Type B pancreatic cell (in vitro differentiated cells): ENCODE measurements around the gene GNAS-AS1. TPM values are rescaled to one million over a fixed set of nuclear protein-coding genes. Genes with fewer than 3 reads are reported as not detected.

Source experiments
- DNase-seq: peaks from one replicate; pipeline ENCODE4 v3.0.0; 2021; ENCODE audit warnings: mixed read lengths; ENCODE audit not compliant: unreplicated experiment; ENCODE audit errors: extremely low spot score
- H3K27ac Mint-ChIP-seq: 2 replicates; pipeline ENCODE4 v1.8.0; 2021; ENCODE audit warnings: mild to moderate bottlenecking, mixed read lengths
- H3K27me3 Mint-ChIP-seq: 2 replicates; pipeline ENCODE4 v1.8.0; 2021; ENCODE audit warnings: mixed read lengths
- H3K36me3 Mint-ChIP-seq: 2 replicates; pipeline ENCODE4 v1.8.0; 2021; ENCODE audit warnings: mixed read lengths
- H3K4me1 Mint-ChIP-seq: one replicate; pipeline ENCODE4 v1.8.0; 2021; ENCODE audit warnings: mixed read lengths; ENCODE audit not compliant: unreplicated experiment
- H3K4me3 Mint-ChIP-seq: 2 replicates; pipeline ENCODE4 v1.8.0; 2021; ENCODE audit warnings: mild to moderate bottlenecking, mixed read lengths
- H3K9me3 Mint-ChIP-seq: 2 replicates; pipeline ENCODE4 v1.8.0; 2021; ENCODE audit warnings: mixed read lengths
- total RNA-seq: library from RNA; stranded (reverse); gene quantifications from 2 replicates; pipeline ENCODE4 v1.2.1, GENCODE V29; 2021; ENCODE audit warnings: low replicate concordance
- TF ChIP-seq, protein P1 (sequence below): fragments of 200-600 bp; sonication (generic); conservative IDR thresholded peaks from 2 replicates; pipeline ENCODE4 v1.5.0; 2021; ENCODE audit warnings: antibody characterized with exemption, mild to moderate bottlenecking

GNAS-AS1 gene
- total RNA-seq, 1 donor from 2014 or later = 6.1 TPM

- TF ChIP-seq, protein P1, sequence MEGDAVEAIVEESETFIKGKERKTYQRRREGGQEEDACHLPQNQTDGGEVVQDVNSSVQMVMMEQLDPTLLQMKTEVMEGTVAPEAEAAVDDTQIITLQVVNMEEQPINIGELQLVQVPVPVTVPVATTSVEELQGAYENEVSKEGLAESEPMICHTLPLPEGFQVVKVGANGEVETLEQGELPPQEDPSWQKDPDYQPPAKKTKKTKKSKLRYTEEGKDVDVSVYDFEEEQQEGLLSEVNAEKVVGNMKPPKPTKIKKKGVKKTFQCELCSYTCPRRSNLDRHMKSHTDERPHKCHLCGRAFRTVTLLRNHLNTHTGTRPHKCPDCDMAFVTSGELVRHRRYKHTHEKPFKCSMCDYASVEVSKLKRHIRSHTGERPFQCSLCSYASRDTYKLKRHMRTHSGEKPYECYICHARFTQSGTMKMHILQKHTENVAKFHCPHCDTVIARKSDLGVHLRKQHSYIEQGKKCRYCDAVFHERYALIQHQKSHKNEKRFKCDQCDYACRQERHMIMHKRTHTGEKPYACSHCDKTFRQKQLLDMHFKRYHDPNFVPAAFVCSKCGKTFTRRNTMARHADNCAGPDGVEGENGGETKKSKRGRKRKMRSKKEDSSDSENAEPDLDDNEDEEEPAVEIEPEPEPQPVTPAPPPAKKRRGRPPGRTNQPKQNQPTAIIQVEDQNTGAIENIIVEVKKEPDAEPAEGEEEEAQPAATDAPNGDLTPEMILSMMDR = no peak
- peak overlapping the region; percentile 6 for H3K27ac Mint-ChIP-seq
Measured at GRCh38 chr20:58877976-58878360, 27.3 kb upstream of the GNAS-AS1 start.

DNA sequence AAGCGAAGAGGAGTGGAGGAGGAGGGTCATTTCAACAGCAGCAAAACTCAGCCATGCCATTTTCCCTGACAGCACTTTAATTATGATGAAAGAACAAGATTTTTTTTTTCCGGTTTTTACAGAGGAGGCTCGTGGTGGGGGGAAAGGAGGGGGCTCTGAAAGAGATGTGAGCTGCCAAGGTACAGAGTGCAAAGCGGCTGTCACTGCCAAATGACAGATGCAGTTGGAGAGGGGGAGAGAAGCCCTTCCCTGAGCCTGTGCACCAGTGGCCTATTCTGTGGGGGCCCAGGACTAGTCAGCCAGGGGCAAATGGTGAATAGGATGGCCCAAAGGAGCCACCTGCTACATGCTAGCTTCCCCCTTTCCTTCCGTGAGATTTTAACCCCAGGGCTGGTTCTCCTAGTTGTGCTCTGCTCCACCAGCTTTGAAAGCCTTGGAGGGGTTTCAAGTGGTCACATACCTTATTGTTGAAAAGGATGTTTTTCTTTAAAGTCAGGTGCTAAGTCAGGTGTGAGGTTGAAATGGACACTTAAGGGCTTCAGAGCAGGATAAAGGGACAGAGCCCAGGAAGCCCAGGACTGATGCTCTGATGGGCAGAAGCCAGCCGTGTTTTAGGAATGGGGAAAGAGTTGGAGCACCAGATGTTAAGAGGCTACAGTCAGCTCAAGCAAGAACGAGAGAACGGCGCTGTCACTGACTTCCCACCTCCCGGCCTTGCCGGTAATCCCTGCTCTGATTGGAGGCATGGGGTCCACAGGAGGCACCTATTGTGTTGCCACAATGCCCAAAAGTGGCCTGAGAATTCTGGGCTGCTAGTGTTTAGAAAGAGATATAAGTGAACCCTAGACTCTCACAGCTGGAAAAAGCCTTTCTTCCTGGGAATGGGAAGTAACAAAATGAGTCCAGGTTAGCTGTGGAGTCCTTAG is 26.6 kb upstream of the GNAS-AS1 start:
- H3K27ac Mint-ChIP-seq = peak overlapping the region; percentile 6
- H3K9me3 Mint-ChIP-seq = no peaks in the 10 kb centered on the region
- H3K27me3 Mint-ChIP-seq = peaks cover 9% of the 10 kb centered on the region
- peak overlapping the region; percentile 62 for H3K4me3 Mint-ChIP-seq
- H3K36me3 Mint-ChIP-seq = peaks cover 4% of the 10 kb centered on the region
- no peak for DNase-seq
- TF ChIP-seq, protein P1 = no peak
- peaks cover 50% of the 10 kb centered on the region for H3K4me1 Mint-ChIP-seq

More at GRCh38 chr20:58877976-58878360, 27.3 kb upstream of the GNAS-AS1 start:
- Mint-ChIP-seq H3K4me1 (peaks cover 57% of the 10 kb centered on the region), H3K9me3 (no peaks in the 10 kb centered on the region), H3K4me3 (peak overlapping the region; percentile 62), H3K27me3 (peaks cover 9% of the 10 kb centered on the region), H3K36me3 (peaks cover 4% of the 10 kb centered on the region)
- no peak for DNase-seq

GRCh38 chr20:58876437-58876836 is 25.7 kb upstream of the GNAS-AS1 start:
- Mint-ChIP-seq H3K4me3 (peak overlapping the region; percentile 28), H3K27me3 (peaks cover 9% of the 10 kb centered on the region), H3K4me1 (peaks cover 48% of the 10 kb centered on the region), H3K27ac (peak overlapping the region; percentile 11), H3K36me3 (peaks cover 4% of the 10 kb centered on the region), H3K9me3 (no peaks in the 10 kb centered on the region)
- no peak for DNase-seq
- TF ChIP-seq, protein P1 = no peak

GRCh38 chr20:58875541-58876134 is 24.9 kb upstream of the GNAS-AS1 start:
- peaks cover 4% of the 10 kb centered on the region for H3K36me3 Mint-ChIP-seq
- DNase-seq = no peak
- TF ChIP-seq, protein P1 = no peak
- H3K4me1 Mint-ChIP-seq = peaks cover 50% of the 10 kb centered on the region
- H3K4me3 Mint-ChIP-seq = no peak overlapping the region
- peaks cover 8% of the 10 kb centered on the region for H3K27me3 Mint-ChIP-seq
- no peak overlapping the region for H3K27ac Mint-ChIP-seq
- H3K9me3 Mint-ChIP-seq = no peaks in the 10 kb centered on the region

DNA sequence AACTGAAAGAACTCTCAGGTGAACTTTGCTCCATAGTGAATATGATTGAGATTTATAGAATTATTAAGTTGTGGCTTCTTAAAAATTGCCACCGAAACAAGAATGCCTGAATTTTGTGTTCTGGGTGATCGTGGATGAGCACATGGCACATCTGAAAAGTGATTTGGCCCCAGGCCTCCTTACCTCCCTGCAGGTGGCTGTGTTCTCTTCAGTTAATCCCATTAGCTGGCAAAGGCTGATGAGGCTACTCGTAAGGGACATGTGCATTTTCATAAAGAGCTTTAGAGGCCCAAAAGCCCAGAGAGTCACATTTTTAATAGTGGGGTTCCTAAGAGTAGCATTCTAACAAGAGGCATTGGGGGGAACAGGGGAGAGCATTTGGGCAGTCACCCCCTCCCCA is 24.4 kb upstream of the GNAS-AS1 start:
- Mint-ChIP-seq H3K9me3 (no peaks in the 10 kb centered on the region), H3K27ac (no peak overlapping the region), H3K4me3 (no peak overlapping the region), H3K4me1 (peaks cover 50% of the 10 kb centered on the region), H3K27me3 (peaks cover 2% of the 10 kb centered on the region), H3K36me3 (peaks cover 2% of the 10 kb centered on the region)
- TF ChIP-seq, protein P1 = no peak
- DNase-seq = no peak
